CD4-positive, alpha-beta T cell (primary cell): ENCODE data around the gene NAGPA. TPM values are rescaled to one million over a fixed set of nuclear protein-coding genes. Genes with fewer than 3 reads are reported as not detected.
"Not testable (repeated sequence)": the region's sequence is repeated elsewhere in the genome, so short reads cannot be mapped to it uniquely, and the experiment has no call there.

Experiments used
- ATAC-seq: fragments of 200-7000 bp; cut with Tn5 transposase; one replicate; pipeline ENCODE4 v1.10.0; 2022; ENCODE audit warnings: mild to moderate bottlenecking; ENCODE audit not compliant: poor library complexity
- CTCF ChIA-PET: fragments of 350-600 bp; sonication (Branson Sonifier 250); formaldehyde crosslinking; loops from one replicate; lab custom pipeline; 2021; ENCODE audit warnings: antibody characterized with exemption, inconsistent platforms; lab: Charles Lee
- POLR2A ChIA-PET: fragments of 350-600 bp; sonication (Branson Sonifier 250); formaldehyde crosslinking; loops from one replicate; lab custom pipeline; 2021; ENCODE audit warnings: antibody characterized with exemption, inconsistent platforms; lab: Charles Lee
- DNase-seq, 14 experiments: peaks; one replicate each; pipeline ENCODE4 v3.0.0-alpha.2; 2013 to 2020; ENCODE audit warnings: mixed read lengths in 2 of 14
- H3K27ac ChIP-seq, 2 donors: one replicate each; pipeline versions ENCODE4 v1.5.1 to v1.7.0; 2013; ENCODE audit warnings: low read length in 2 of 2, low read depth in 1 of 2, mild to moderate bottlenecking in 1 of 2
- H3K27me3 ChIP-seq, 2 experiments: 1 replicate in 1 of 2; 2 replicates in 1 of 2; pipeline versions ENCODE4 v1.6.1 to v1.7.0; 2013; ENCODE audit warnings: low read length in 2 of 2, control low read depth in 1 of 2, mild to moderate bottlenecking in 1 of 2, moderate library complexity in 1 of 2; ENCODE audit not compliant: insufficient read depth in 2 of 2, control insufficient read depth in 1 of 2
- H3K36me3 ChIP-seq: one replicate; pipeline ENCODE4 v1.6.1; 2013; ENCODE audit warnings: low read length, control low read depth; ENCODE audit not compliant: insufficient read depth
- H3K4me1 ChIP-seq: one replicate; pipeline ENCODE4 v1.6.1; 2013; ENCODE audit warnings: low read length, control low read depth; ENCODE audit not compliant: insufficient read depth
- H3K4me3 ChIP-seq: one replicate; pipeline ENCODE4 v1.5.1; 2013; ENCODE audit warnings: mild to moderate bottlenecking, low read length, moderate library complexity
- H3K9me3 ChIP-seq, 2 experiments: 1 replicate in 1 of 2; 2 replicates in 1 of 2; pipeline versions ENCODE4 v1.6.1 to v1.7.0; 2013; ENCODE audit warnings: low read length in 2 of 2, mild to moderate bottlenecking in 2 of 2, control low read depth in 1 of 2, moderate library complexity in 1 of 2; ENCODE audit not compliant: control insufficient read depth in 1 of 2, insufficient read depth in 1 of 2
- H3K27ac Mint-ChIP-seq: one replicate; pipeline ENCODE4 v1.8.0; 2020; ENCODE audit warnings: mixed read lengths
- H3K27me3 Mint-ChIP-seq: one replicate; pipeline ENCODE4 v1.8.0; 2021; ENCODE audit warnings: mixed read lengths
- H3K36me3 Mint-ChIP-seq: one replicate; pipeline ENCODE4 v1.8.0; 2021; ENCODE audit warnings: low read depth, mixed read lengths
- H3K4me1 Mint-ChIP-seq: one replicate; pipeline ENCODE4 v1.8.0; 2021; ENCODE audit warnings: low read depth, mixed read lengths
- H3K4me3 Mint-ChIP-seq: one replicate; pipeline ENCODE4 v1.8.0; 2020; ENCODE audit warnings: mild to moderate bottlenecking, mixed read lengths
- H3K9me3 Mint-ChIP-seq: one replicate; pipeline ENCODE4 v1.8.0; 2020; ENCODE audit warnings: mixed read lengths
- intact Hi-C, 2 experiments: fragments of 100-400 bp; cut with DNase I in 1 of 2; cut with micrococcal nuclease in 1 of 2; formaldehyde crosslinking; loops; one replicate each; pipeline versions ENCODE4 v1.15.1 to v1.9.0; 2023 to 2025; cut with DNase I, micrococcal nuclease
- total RNA-seq, 174 experiments: library from RNA in 2 of 174; stranded (reverse) in 2 of 174; gene quantifications; one replicate each; pipeline ENCODE4 v1.2.3 and lab custom pipeline; 2021 to 2026
- TF ChIP-seq, protein P1 (sequence below): fragments of 200-600 bp; IDR thresholded peaks from one replicate; pipeline ENCODE4 v1.8.0; 2022; ENCODE audit warnings: antibody characterized with exemption, mild to moderate bottlenecking

Gene NAGPA
- total RNA-seq, 2 experiments from 2014 or later: 30.0 to 34.0 TPM

DNA sequence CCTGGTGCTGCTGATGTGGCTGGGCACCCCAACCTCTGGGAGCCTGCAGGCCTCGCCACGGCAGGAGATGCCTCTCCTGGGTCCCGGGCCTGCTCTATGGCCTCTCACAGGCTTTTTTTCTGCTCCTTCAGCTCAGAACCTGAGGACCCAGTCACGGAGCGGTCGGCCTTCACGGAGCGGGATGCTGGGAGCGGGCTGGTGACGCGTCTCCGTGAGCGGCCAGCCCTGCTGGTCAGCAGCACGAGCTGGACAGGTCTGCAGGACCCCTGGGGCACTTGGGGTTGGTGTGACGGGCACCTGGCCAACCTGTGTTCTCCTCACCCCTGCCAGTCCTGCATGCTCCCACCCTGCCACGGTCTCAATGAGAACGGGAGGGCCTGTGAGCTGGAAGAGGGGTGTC, 44.9 kb upstream of the NAGPA start:
- Histone ChIP-seq H3K27ac (no peak overlapping the region), H3K27me3 (no peaks in the 10 kb centered on the region), H3K9me3 (no peaks in the 10 kb centered on the region), H3K4me3 (no peak overlapping the region), H3K36me3 (peaks cover 50% of the 10 kb centered on the region), H3K4me1 (no peaks in the 10 kb centered on the region)
- ATAC-seq: no peak
- POLR2A ChIA-PET: no interaction called here
- no peak for DNase-seq
- H3K27me3 Mint-ChIP-seq: no peaks in the 10 kb centered on the region
- CTCF ChIA-PET: no interaction called here
- H3K4me3 Mint-ChIP-seq: no peak overlapping the region
- peaks cover 7% of the 10 kb centered on the region for H3K4me1 Mint-ChIP-seq
- TF ChIP-seq, protein P1, sequence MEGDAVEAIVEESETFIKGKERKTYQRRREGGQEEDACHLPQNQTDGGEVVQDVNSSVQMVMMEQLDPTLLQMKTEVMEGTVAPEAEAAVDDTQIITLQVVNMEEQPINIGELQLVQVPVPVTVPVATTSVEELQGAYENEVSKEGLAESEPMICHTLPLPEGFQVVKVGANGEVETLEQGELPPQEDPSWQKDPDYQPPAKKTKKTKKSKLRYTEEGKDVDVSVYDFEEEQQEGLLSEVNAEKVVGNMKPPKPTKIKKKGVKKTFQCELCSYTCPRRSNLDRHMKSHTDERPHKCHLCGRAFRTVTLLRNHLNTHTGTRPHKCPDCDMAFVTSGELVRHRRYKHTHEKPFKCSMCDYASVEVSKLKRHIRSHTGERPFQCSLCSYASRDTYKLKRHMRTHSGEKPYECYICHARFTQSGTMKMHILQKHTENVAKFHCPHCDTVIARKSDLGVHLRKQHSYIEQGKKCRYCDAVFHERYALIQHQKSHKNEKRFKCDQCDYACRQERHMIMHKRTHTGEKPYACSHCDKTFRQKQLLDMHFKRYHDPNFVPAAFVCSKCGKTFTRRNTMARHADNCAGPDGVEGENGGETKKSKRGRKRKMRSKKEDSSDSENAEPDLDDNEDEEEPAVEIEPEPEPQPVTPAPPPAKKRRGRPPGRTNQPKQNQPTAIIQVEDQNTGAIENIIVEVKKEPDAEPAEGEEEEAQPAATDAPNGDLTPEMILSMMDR: no peak
- no peaks in the 10 kb centered on the region for H3K9me3 Mint-ChIP-seq
- intact Hi-C loops: loop anchor here in 1 of 2 experiments (10.0 kb wide), 2 partner anchors 234 to 344 kb away; partner anchors contain the start of genes ANKS3, DNAAF8, GLYR1 and UBN1
- H3K27ac Mint-ChIP-seq: no peak overlapping the region
- H3K36me3 Mint-ChIP-seq: peaks cover 65% of the 10 kb centered on the region

DNA sequence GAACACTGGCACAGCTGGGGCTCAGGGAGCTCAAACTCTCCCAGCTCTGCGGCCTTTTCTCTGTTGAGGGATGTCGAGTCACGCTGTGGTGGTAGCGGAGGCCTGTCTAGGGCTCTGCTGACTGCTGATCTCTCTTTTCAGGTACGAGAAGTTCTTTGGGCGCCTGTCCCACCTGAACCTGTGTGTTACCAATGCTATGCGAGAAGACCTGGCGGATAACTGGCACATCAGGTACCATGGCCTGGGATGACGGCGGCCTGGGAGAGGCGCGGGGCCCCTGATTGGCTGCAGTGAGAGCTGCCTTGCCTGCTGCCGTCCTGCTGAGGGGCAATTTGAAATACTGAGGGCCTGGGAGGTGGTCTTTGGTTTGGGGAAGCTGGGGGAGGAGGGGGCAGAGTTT, 43.6 kb upstream of the NAGPA start:
- Histone ChIP-seq H3K27ac (no peak overlapping the region), H3K27me3 (no peaks in the 10 kb centered on the region), H3K9me3 (no peaks in the 10 kb centered on the region), H3K4me3 (no peak overlapping the region), H3K4me1 (peaks cover 9% of the 10 kb centered on the region), H3K36me3 (peaks cover 41% of the 10 kb centered on the region)
- H3K4me3 Mint-ChIP-seq: no peak overlapping the region
- DNase-seq (no peak), ATAC-seq (no peak)
- ChIA-PET CTCF (no interaction called here), POLR2A (no interaction called here)
- TF ChIP-seq, protein P1: no peak
- H3K27ac Mint-ChIP-seq: no peak overlapping the region
- no peaks in the 10 kb centered on the region for H3K27me3 Mint-ChIP-seq
- intact Hi-C loops: loop anchor here in 1 of 2 experiments (10.0 kb wide), 2 partner anchors 233 to 343 kb away; partner anchors contain the start of genes ANKS3, DNAAF8, GLYR1 and UBN1
- H3K36me3 Mint-ChIP-seq: peaks cover 56% of the 10 kb centered on the region
- no peaks in the 10 kb centered on the region for H3K9me3 Mint-ChIP-seq
- peaks cover 19% of the 10 kb centered on the region for H3K4me1 Mint-ChIP-seq

DNA sequence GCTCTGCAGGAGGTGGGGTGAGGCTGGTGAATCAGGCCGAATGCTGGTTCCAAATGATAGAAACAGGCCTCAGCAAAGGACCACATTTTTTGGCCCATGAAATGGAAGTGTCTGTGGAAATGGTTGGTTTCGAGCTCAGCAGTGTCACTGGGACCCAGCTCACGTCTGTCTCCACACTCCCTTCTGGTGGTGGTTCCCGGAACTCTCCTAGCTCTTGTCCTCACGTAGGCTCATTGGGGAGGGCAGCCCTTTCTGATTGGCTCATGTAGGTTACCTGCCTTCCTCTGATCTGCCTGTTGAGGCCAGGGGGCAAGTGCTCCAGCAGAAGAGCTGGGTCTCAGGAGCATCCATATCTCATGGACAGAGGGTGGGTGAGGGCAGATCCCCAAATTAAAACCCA, 41.9 kb upstream of the NAGPA start:
- no peaks in the 10 kb centered on the region for H3K9me3 Mint-ChIP-seq
- TF ChIP-seq, protein P1: no peak
- peaks cover 41% of the 10 kb centered on the region for H3K36me3 ChIP-seq
- no peak overlapping the region for H3K4me3 Mint-ChIP-seq
- CTCF ChIA-PET: no interaction called here
- H3K9me3 ChIP-seq: no peaks in the 10 kb centered on the region
- peaks cover 35% of the 10 kb centered on the region for H3K4me1 Mint-ChIP-seq
- no peaks in the 10 kb centered on the region for H3K27me3 ChIP-seq
- H3K4me3 ChIP-seq: no peak overlapping the region
- no peaks in the 10 kb centered on the region for H3K27me3 Mint-ChIP-seq
- no peak for ATAC-seq
- H3K36me3 Mint-ChIP-seq: peaks cover 55% of the 10 kb centered on the region
- H3K4me1 ChIP-seq: peaks cover 24% of the 10 kb centered on the region
- H3K27ac Mint-ChIP-seq: no peak overlapping the region
- no peak overlapping the region for H3K27ac ChIP-seq
- POLR2A ChIA-PET: no interaction called here
- intact Hi-C loops: loop anchor here in 1 of 2 experiments (10.0 kb wide), 2 partner anchors 231 to 341 kb away; partner anchors contain the start of genes ANKS3, DNAAF8, GLYR1 and UBN1
- no peak for DNase-seq

DNA sequence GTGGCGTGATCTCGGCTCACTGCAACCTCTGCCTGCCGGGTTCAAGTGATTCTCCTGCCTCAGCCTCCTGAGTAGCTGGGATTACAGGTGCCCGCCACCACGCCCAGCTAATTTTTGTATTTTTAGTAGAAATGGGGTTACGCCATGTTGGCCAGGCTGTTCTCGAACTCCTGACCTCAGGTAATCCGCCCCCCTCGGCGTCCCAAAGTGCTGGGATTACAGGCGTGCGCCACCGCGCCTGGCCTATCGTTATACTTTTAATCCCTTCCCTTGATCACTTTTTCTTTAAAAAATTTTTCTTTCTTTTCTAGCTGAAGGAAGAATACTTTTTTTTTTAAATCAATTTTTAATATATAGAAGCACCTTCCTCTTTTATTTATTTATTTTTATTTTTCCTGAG, 40.0 kb upstream of the NAGPA start:
- not testable (repeated sequence) for H3K4me3 Mint-ChIP-seq, ATAC-seq
- intact Hi-C loops: loop anchor here in 1 of 2 experiments (2.0 to 10.0 kb wide), 4 partner anchors 19 to 339 kb away; partner anchors contain the start of genes ANKS3, DNAAF8, GLYR1 and SEC14L5

More for the DNA sequence above, 40.0 kb upstream of the NAGPA start:
- POLR2A ChIA-PET, H3K27ac Mint-ChIP-seq, H3K27me3 Mint-ChIP-seq, H3K27me3 ChIP-seq, H3K9me3 Mint-ChIP-seq, H3K27ac ChIP-seq, DNase-seq, H3K4me3 ChIP-seq, H3K9me3 ChIP-seq: not testable (repeated sequence)
- Mint-ChIP-seq H3K4me1 (peaks cover 35% of the 10 kb centered on the region), H3K36me3 (peaks cover 46% of the 10 kb centered on the region)
- Histone ChIP-seq H3K4me1 (peaks cover 24% of the 10 kb centered on the region), H3K36me3 (peaks cover 35% of the 10 kb centered on the region)
- CTCF ChIA-PET: interaction anchor here (0.9 kb wide), 1 partner anchor 18 kb away, joined by 3 read pairs; no protein-coding TSS in a partner anchor
